NCI-H1436 treated with DMSO at 0.1 percent for 48 hours (cell line): Measurements from ENCODE around the gene NCR1.
"Not testable (repeated sequence)": the region's sequence is repeated elsewhere in the genome, so short reads cannot be mapped to it uniquely, and the experiment has no call there.

Experiments
- DNase-seq: peaks from one replicate; lab custom pipeline; 2025; lab: John Stamatoyannopoulos, UW

The NCR1 gene

GRCh38 chr19:54907899-54908298 is 2.0 kb downstream of the NCR1 start:
- DNase-seq: not testable (repeated sequence)

- no peak for DNase-seq
Measured at GRCh38 chr19:54916822-54917221, 10.9 kb downstream of the NCR1 start.

- DNase-seq: no peak
Measured at GRCh38 chr19:54918499-54918898, 12.6 kb downstream of the NCR1 start.

GRCh38 chr19:54919646-54920563 is 14.0 kb downstream of the NCR1 start:
- not testable (repeated sequence) for DNase-seq

GRCh38 chr19:54921082-54921481 is 15.1 kb downstream of the NCR1 start:
- no peak for DNase-seq

- DNase-seq: no peak
Measured at GRCh38 chr19:54923276-54923675, 17.3 kb downstream of the NCR1 start.

GRCh38 chr19:54928299-54928698 is 22.4 kb downstream of the NCR1 start:
- DNase-seq: no peak

GRCh38 chr19:54937926-54938325 is 32.0 kb downstream of the NCR1 start:
- no peak for DNase-seq

- DNase-seq: no peak
Measured at GRCh38 chr19:54938906-54939305, 33.0 kb downstream of the NCR1 start.

- DNase-seq: not testable (repeated sequence)
Measured at GRCh38 chr19:54939538-54939937, 33.6 kb downstream of the NCR1 start.

- not testable (repeated sequence) for DNase-seq
Measured at GRCh38 chr19:54943772-54944361, 37.9 kb downstream of the NCR1 start.

GRCh38 chr19:54947381-54947780 is 41.4 kb downstream of the NCR1 start, which contains the start of gene NLRP7:
NLRP7 (minus strand) TSS chr19:54947530.
- no peak for DNase-seq

GRCh38 chr19:54949412-54949811 is 43.5 kb downstream of the NCR1 start:
- no peak for DNase-seq

GRCh38 chr19:54950580-54950979 is 44.6 kb downstream of the NCR1 start:
- not testable (repeated sequence) for DNase-seq

- no peak for DNase-seq
Measured at GRCh38 chr19:54952591-54953344, 46.8 kb downstream of the NCR1 start.

GRCh38 chr19:54953345-54953713 is 47.4 kb downstream of the NCR1 start:
- not testable (repeated sequence) for DNase-seq

- DNase-seq: no peak
Measured at GRCh38 chr19:54955376-54955775, 49.4 kb downstream of the NCR1 start.

GRCh38 chr19:54959840-54960239 is 53.9 kb downstream of the NCR1 start:
- DNase-seq: no peak
